HFFc6 (cell line): ENCODE measurements around the gene MICALL2. TPM values are rescaled to one million over a fixed set of nuclear protein-coding genes. Genes with fewer than 3 reads are reported as not detected.
A peak's percentile ranks its signal among the peaks of the same experiment; 100 is the strongest.

ENCODE experiments used
- DNase-seq: peaks from one replicate; pipeline ENCODE4 v3.0.0-alpha.2; 2018
- H3K27ac Mint-ChIP-seq: 2 replicates; pipeline ENCODE4 v1.8.0; 2020; ENCODE audit warnings: mild to moderate bottlenecking, mixed read lengths
- H3K27me3 Mint-ChIP-seq: 2 replicates; pipeline ENCODE4 v1.8.0; 2021; ENCODE audit warnings: mild to moderate bottlenecking, moderate library complexity, mixed read lengths; ENCODE audit not compliant: insufficient read depth
- H3K36me3 Mint-ChIP-seq: 2 replicates; pipeline ENCODE4 v1.8.0; 2021; ENCODE audit warnings: low read depth, mixed read lengths
- H3K4me1 Mint-ChIP-seq: 2 replicates; pipeline ENCODE4 v1.8.0; 2020; ENCODE audit warnings: low read depth, mixed read lengths
- H3K4me3 Mint-ChIP-seq: 2 replicates; pipeline ENCODE4 v1.8.0; 2020; ENCODE audit warnings: mild to moderate bottlenecking, moderate library complexity, mixed read lengths
- H3K9me3 Mint-ChIP-seq: 2 replicates; pipeline ENCODE4 v1.8.0; 2020; ENCODE audit warnings: mild to moderate bottlenecking, mixed read lengths
- CTCF ChIP-seq: fragments of 200-600 bp; sonication (generic); IDR thresholded peaks from 2 replicates; pipeline ENCODE4 v1.5.0; 2021; ENCODE audit warnings: antibody characterized with exemption, mild to moderate bottlenecking
- total RNA-seq, 6 experiments: library from RNA; stranded (reverse); fragmentation: NEBNext Ultra II Directional; extraction: Animal tissue kit (Norgen Biotek cat#: 25700); gene quantifications; 2 replicates in 1 of 6; 3 replicates in 5 of 6; pipeline ENCODE4 v1.2.3, GENCODE V29; 2021

MICALL2 gene
- total RNA-seq, 6 experiments from 2014 or later, result 12.1 to 24.4 (median 21.0) TPM

GRCh38 chr7:1434891-1435670, 24.2 kb downstream of the MICALL2 start:
- no peak for TF ChIP-seq CTCF
- Mint-ChIP-seq H3K36me3 (peaks cover 5% of the 10 kb centered on the region; the same call in 1 of the 2 replicates), H3K27me3 (peaks cover 3% of the 10 kb centered on the region), H3K4me3 (no peak overlapping the region), H3K27ac (no peak overlapping the region), H3K9me3 (0 out of 2 replicates have a peak, but pooled peaks cover 3% of the 10 kb centered on the region), H3K4me1 (0 out of 2 replicates have a peak, but pooled peaks cover 5% of the 10 kb centered on the region)
- no peak for DNase-seq

GRCh38 chr7:1434165-1434718, 25.0 kb downstream of the MICALL2 start:
- H3K4me3 Mint-ChIP-seq, result no peak overlapping the region
- DNase-seq, result no peak
- H3K9me3 Mint-ChIP-seq, result 0 out of 2 replicates have a peak, but pooled peaks cover 2% of the 10 kb centered on the region
- H3K4me1 Mint-ChIP-seq, result 0 out of 2 replicates have a peak, but pooled peaks cover 5% of the 10 kb centered on the region
- peaks cover 2% of the 10 kb centered on the region; the same call in 1 of the 2 replicates for H3K36me3 Mint-ChIP-seq
- no peak for TF ChIP-seq CTCF
- H3K27ac Mint-ChIP-seq, result no peak overlapping the region
- peaks cover 3% of the 10 kb centered on the region for H3K27me3 Mint-ChIP-seq

- H3K27ac Mint-ChIP-seq, result no peak overlapping the region
- peaks cover 3% of the 10 kb centered on the region for H3K27me3 Mint-ChIP-seq
- no peak overlapping the region for H3K4me3 Mint-ChIP-seq
- H3K4me1 Mint-ChIP-seq, result 0 out of 2 replicates have a peak, but pooled peaks cover 5% of the 10 kb centered on the region
- no peaks in the 10 kb centered on the region for H3K9me3 Mint-ChIP-seq
- no peaks in the 10 kb centered on the region for H3K36me3 Mint-ChIP-seq
- no peak for TF ChIP-seq CTCF
- no peak for DNase-seq
These were observed 25.9 kb downstream of the MICALL2 start for GRCh38 chr7:1433128-1433920.

- peaks cover 5% of the 10 kb centered on the region for H3K27me3 Mint-ChIP-seq
- H3K4me3 Mint-ChIP-seq, result no peak overlapping the region
- H3K36me3 Mint-ChIP-seq, result no peaks in the 10 kb centered on the region
- TF ChIP-seq CTCF, result peak; percentile 98
- 0 out of 2 replicates have a peak, but pooled peaks cover 5% of the 10 kb centered on the region for H3K4me1 Mint-ChIP-seq
- H3K27ac Mint-ChIP-seq, result no peak overlapping the region; the same call in 1 of the 2 replicates
- DNase-seq, result peak; percentile 11
- H3K9me3 Mint-ChIP-seq, result no peaks in the 10 kb centered on the region
These were observed 26.7 kb downstream of the MICALL2 start for GRCh38 chr7:1432411-1433082.
